RWPE1 (cell line): ENCODE data around the gene HDAC3.

Experiments
- CTCF ChIA-PET: fragments of 350-600 bp; sonication (Branson Sonifier 250); formaldehyde crosslinking; extraction: SDS; loops from one replicate; lab custom pipeline; 2021; lab: Yijun Ruan, JAX
- POLR2A ChIA-PET: fragments of 400-600 bp; formaldehyde crosslinking; extraction: SDS; loops from one replicate; lab custom pipeline; 2020; ENCODE audit warnings: antibody characterized with exemption; ENCODE audit not compliant: low non-redundant PET; lab: Yijun Ruan, JAX
- DNase-seq: peaks from one replicate; pipeline ENCODE4 v3.0.0; 2012; ENCODE audit warnings: low spot score
- H3K27ac ChIP-seq: fragments of 450-650 bp; 2 replicates; pipeline ENCODE4 v1.5.1; 2017
- CTCF ChIP-seq: fragments of 450-650 bp; conservative IDR thresholded peaks from 2 replicates; pipeline ENCODE4 v1.5.1; 2017; ENCODE audit warnings: low read depth, mild to moderate bottlenecking

The HDAC3 gene

GRCh38 chr5:141647242-141647641, 10.6 kb upstream of the HDAC3 start:
- no peak for TF ChIP-seq CTCF
- no peak for DNase-seq
- POLR2A ChIA-PET = interaction anchor here (1.4 kb wide), 1 partner anchor 10 kb away, joined by 6 read pairs; the partner anchor contains the start of genes HDAC3 and RELL2
- CTCF ChIA-PET = interaction anchor here (0.6 kb wide), 1 partner anchor 346 kb away, joined by 3 read pairs; no protein-coding TSS in a partner anchor
- no peak overlapping the region for H3K27ac ChIP-seq

DNA sequence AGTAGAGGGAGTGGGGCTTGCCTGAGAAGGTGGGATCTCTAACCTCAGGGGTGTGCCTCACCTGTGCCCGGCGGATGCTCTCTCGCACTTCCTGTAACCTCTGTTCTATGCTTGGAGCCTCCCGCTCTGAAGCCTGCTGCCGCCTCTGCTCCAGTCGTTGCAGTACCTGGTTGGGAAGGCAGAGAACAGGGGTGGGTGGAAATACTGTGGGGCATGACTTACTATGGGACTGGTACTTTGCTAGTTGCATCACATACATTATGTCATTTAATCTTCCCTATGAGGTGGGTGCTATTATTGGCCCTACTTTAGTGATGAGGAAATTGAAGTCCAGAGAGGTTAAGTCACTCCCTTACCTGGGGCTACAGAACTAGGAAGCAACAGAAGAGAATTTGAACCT, 9.4 kb upstream of the HDAC3 start:
- CTCF ChIA-PET = no interaction called here
- POLR2A ChIA-PET = no interaction called here
- peak; percentile 54 for DNase-seq
- no peak overlapping the region for H3K27ac ChIP-seq
- TF ChIP-seq CTCF = no peak

- ChIA-PET POLR2A (interaction anchor here (0.7 kb wide), 1 partner anchor 9 kb away, joined by 3 read pairs; the partner anchor contains the start of gene FCHSD1), CTCF (interaction anchor here (1.3 to 2.1 kb wide), 3 partner anchors 23 to 50 kb away, joined by 6 to 7 read pairs (median 6); partner anchors contain the start of gene DIAPH1)
- no peak for TF ChIP-seq CTCF
Observed at GRCh38 chr5:141641634-141642267, 5.1 kb upstream of the HDAC3 start.

GRCh38 chr5:141640698-141641097, 4.0 kb upstream of the HDAC3 start:
- ChIA-PET POLR2A (no interaction called here), CTCF (interaction anchor here (0.6 to 2.1 kb wide), 3 partner anchors 9 to 48 kb away, joined by 3 to 7 read pairs (median 6); partner anchors contain the start of gene DIAPH1)
- no peak for DNase-seq
- no peak for TF ChIP-seq CTCF
- peak overlapping the region; percentile 9; the same call in 1 of the 2 replicates for H3K27ac ChIP-seq

More at GRCh38 chr5:141641634-141642267, 5.1 kb upstream of the HDAC3 start:
- 0 out of 2 replicates have a peak overlapping the region, but pooled peaks have one; percentile 9 for H3K27ac ChIP-seq
- peak; percentile 93 for DNase-seq

DNA sequence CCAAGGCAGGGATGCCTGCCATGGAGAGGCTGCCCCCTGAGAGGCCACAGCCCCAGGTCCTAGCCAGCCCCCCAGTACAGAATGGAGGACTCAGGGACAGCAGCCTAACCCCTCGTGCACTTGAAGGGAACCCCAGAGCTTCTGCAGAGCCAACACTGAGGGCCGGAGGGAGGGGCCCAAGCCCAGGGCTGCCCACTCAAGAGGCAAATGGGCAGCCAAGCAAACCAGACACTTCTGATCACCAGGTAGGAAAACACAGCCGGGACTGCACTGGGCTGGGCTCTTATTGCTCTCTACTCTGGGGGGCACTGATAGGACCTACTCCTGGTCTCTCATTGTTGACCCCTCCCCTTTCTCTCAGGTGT, 3.4 kb upstream of the HDAC3 start:
- peak overlapping the region; percentile 9; the same call in 1 of the 2 replicates for H3K27ac ChIP-seq
- DNase-seq = no peak
- CTCF ChIA-PET = interaction anchor here (0.7 to 1.9 kb wide), 2 partner anchors 48 to 69 kb away, joined by 3 to 6 read pairs; no protein-coding TSS in a partner anchor
- POLR2A ChIA-PET = no interaction called here
- TF ChIP-seq CTCF = no peak

- no peak for DNase-seq
- ChIA-PET POLR2A (no interaction called here), CTCF (interaction anchor here (0.7 to 1.7 kb wide), 3 partner anchors 20 to 68 kb away, joined by 3 to 5 read pairs (median 4); partner anchors contain the start of gene DIAPH1)
- no peak for TF ChIP-seq CTCF
- peak overlapping the region; percentile 9; the same call in 1 of the 2 replicates for H3K27ac ChIP-seq
Observed at GRCh38 chr5:141639357-141640050, 2.9 kb upstream of the HDAC3 start.
